ENCODE results near the gene ABHD15.
A peak's percentile ranks its signal among the peaks of the same experiment; 100 is the strongest.

Gene ABHD15

DNA sequence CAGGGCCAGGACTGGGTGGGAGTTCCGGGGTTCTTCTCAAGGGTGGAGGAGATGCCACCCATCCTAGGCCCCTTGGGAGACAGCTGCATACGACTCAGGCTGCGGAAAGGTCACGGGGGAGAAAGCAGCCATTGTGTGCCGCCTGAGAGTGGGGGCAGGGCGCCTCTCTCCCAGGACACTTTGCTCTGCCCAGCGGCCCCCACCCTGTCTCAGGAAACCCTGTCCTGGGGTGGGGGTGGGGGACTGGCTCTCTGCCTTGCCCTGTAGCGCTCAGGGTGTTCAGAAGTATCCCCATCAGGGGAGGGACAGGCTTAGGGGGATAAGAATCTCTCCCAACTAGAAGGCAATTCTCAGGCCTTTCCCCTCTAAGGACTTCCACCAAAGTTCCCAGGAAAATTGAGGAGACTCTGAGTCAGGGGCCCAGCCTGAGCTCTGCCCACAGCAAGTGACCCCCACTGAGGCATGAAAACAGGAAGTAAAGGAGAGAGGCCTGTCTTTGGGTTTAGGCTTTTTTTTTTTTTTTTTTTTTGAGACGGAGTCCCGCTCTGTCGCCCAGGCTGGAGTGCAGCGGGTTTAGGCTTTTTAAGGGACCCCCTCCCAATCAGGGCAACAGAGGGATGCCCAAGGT, 17.7 kb upstream of the ABHD15 start:
- TF ChIP-seq, protein P1, sequence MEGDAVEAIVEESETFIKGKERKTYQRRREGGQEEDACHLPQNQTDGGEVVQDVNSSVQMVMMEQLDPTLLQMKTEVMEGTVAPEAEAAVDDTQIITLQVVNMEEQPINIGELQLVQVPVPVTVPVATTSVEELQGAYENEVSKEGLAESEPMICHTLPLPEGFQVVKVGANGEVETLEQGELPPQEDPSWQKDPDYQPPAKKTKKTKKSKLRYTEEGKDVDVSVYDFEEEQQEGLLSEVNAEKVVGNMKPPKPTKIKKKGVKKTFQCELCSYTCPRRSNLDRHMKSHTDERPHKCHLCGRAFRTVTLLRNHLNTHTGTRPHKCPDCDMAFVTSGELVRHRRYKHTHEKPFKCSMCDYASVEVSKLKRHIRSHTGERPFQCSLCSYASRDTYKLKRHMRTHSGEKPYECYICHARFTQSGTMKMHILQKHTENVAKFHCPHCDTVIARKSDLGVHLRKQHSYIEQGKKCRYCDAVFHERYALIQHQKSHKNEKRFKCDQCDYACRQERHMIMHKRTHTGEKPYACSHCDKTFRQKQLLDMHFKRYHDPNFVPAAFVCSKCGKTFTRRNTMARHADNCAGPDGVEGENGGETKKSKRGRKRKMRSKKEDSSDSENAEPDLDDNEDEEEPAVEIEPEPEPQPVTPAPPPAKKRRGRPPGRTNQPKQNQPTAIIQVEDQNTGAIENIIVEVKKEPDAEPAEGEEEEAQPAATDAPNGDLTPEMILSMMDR (conservative IDR thresholded peaks at IDR 0.05; ENCODE audit: low read depth, low read length) = no peak
- H3K4me3 ChIP-seq (ENCODE audit: low read depth, low read length) = no peak overlapping the region
- no peak for DNase-seq (ENCODE audit: low read depth)

- no peak for DNase-seq (ENCODE audit: low read depth)
- H3K4me3 ChIP-seq (ENCODE audit: low read depth, low read length) = no peak overlapping the region
- TF ChIP-seq, protein P1 (conservative IDR thresholded peaks at IDR 0.05; ENCODE audit: low read depth, low read length) = no peak
Observed at GRCh38 chr17:29583324-29584248, 16.7 kb upstream of the ABHD15 start.

GRCh38 chr17:29582772-29583171, 15.9 kb upstream of the ABHD15 start:
- TF ChIP-seq, protein P1 (conservative IDR thresholded peaks at IDR 0.05; ENCODE audit: low read depth, low read length) = no peak
- DNase-seq (ENCODE audit: low read depth) = no peak
- no peak overlapping the region for H3K4me3 ChIP-seq (ENCODE audit: low read depth, low read length)

- no peak overlapping the region for H3K4me3 ChIP-seq (ENCODE audit: low read depth, low read length)
- TF ChIP-seq, protein P1 (conservative IDR thresholded peaks at IDR 0.05; ENCODE audit: low read depth, low read length) = no peak
- DNase-seq (ENCODE audit: low read depth) = no peak
Observed at GRCh38 chr17:29582254-29582765, 15.5 kb upstream of the ABHD15 start.

DNA sequence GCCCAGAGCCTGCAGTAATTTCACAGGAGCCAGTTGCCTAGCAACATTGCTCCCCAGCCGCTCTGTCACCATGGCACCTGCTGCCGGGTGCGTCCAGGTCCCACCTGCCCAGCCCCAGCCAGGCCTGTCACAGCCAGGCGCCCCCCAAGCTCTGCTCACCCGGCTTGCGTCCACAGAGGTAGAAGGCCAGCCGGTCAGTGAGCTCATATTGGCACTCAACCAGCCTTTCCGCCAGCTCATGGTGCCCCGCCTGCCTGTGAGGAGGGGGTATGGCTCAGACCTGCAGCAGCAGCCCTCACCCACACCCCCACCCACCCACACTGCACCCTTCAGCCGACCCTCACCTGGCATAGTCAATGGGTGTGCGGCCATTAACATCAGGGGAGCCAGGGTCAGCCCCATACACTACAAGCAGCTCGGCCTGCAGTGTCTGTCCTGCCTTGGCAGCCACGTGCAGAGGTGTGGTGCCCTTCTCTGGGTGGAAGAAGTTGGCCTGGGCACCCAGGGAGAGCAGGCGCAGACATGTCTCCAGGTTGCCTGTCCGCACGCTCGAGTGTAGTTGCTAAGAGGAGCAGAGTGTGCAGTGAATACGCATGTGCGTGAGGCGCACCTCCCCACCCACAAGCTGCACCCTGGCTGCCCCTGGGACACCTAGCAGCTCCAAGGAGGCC, 14.9 kb upstream of the ABHD15 start:
- no peak overlapping the region for H3K4me3 ChIP-seq (ENCODE audit: low read depth, low read length)
- TF ChIP-seq, protein P1 (conservative IDR thresholded peaks at IDR 0.05; ENCODE audit: low read depth, low read length) = no peak
- no peak for DNase-seq (ENCODE audit: low read depth)

GRCh38 chr17:29579866-29580771, 13.3 kb upstream of the ABHD15 start:
- H3K4me3 ChIP-seq (ENCODE audit: low read depth, low read length) = no peak overlapping the region
- TF ChIP-seq, protein P1 (conservative IDR thresholded peaks at IDR 0.05; ENCODE audit: low read depth, low read length) = peak; percentile 87
- DNase-seq (ENCODE audit: low read depth) = peak; percentile 84

Measured in choroid plexus epithelial cell (primary cell).